Endothelial cell of umbilical vein (primary cell): Measurements from ENCODE around the gene CD63. TPM values are rescaled to one million over a fixed set of nuclear protein-coding genes. Genes with fewer than 3 reads are reported as not detected.

Experiments
- BruUV-seq: library from RNA; stranded (reverse); fragments of 400-500 nt; replicated peaks from 2 replicates; lab custom pipeline; 2021; lab: Mats Ljungman, UMichigan
- CTCF ChIA-PET: fragments of 300-600, 350-600 bp; sonication (Branson Sonifier 250); formaldehyde crosslinking; loops from one replicate; lab custom pipeline; 2021; ENCODE audit warnings: antibody characterized with exemption, inconsistent platforms; lab: Charles Lee
- POLR2A ChIA-PET: fragments of 300-600, 350-600 bp; sonication (Branson Sonifier 250); formaldehyde crosslinking; loops from one replicate; lab custom pipeline; 2021; ENCODE audit warnings: antibody characterized with exemption, inconsistent platforms; lab: Charles Lee
- DNase-seq: peaks from one replicate; pipeline ENCODE4 v3.0.0-alpha.2; 2011; ENCODE audit warnings: low read depth, low spot score
- FAIRE-seq: peaks from 2 replicates; lab custom pipeline; 2011; peaks lifted over from hg19 to GRCh38; lab: Jason Lieb, UNC
- H2AFZ ChIP-seq: 2 replicates; pipeline ENCODE4 v1.6.0; 2012; ENCODE audit warnings: low read depth, low read length, control low read depth, inconsistent platforms
- H3K27ac ChIP-seq: 2 replicates; pipeline ENCODE4 v1.5.1; 2011; ENCODE audit warnings: low read depth, mild to moderate bottlenecking, control low read depth, low read length, moderate library complexity; ENCODE audit not compliant: insufficient read depth
- H3K27me3 ChIP-seq, 2 experiments: 2 replicates each; pipeline versions ENCODE4 v1.6.0 to v1.6.1; 2011; ENCODE audit warnings: low read length in 2 of 2, mixed read lengths in 1 of 2; ENCODE audit not compliant: control insufficient read depth in 2 of 2, insufficient read depth in 2 of 2
- H3K36me3 ChIP-seq, 2 experiments: 2 replicates in 1 of 2; 3 replicates in 1 of 2; pipeline ENCODE4 v1.5.1; 2011; ENCODE audit warnings: low read length in 2 of 2, mild to moderate bottlenecking in 1 of 2, moderate library complexity in 1 of 2; ENCODE audit not compliant: control insufficient read depth in 2 of 2, insufficient read depth in 2 of 2; ENCODE audit errors: extremely low read depth in 1 of 2
- H3K4me1 ChIP-seq: 3 replicates; pipeline ENCODE4 v1.5.1; 2011; ENCODE audit warnings: mild to moderate bottlenecking, low read length; ENCODE audit not compliant: control insufficient read depth, insufficient read depth; ENCODE audit errors: extremely low read depth
- H3K4me2 ChIP-seq: 2 replicates; pipeline ENCODE4 v1.6.1; 2011; ENCODE audit warnings: low read length, control low read depth, mixed read lengths; ENCODE audit not compliant: insufficient read depth
- H3K4me3 ChIP-seq, 3 experiments: fragments of 200-600 bp in 1 of 3; sonication (generic), shearing (Covaris generic) in 1 of 3; replicated peaks in 1 of 3; 2 replicates each; pipeline ENCODE4 v1.5.1; 2011 to 2016; ENCODE audit warnings: control low read depth in 3 of 3, low read length in 3 of 3, mild to moderate bottlenecking in 2 of 3, inconsistent platforms in 1 of 3, low read depth in 1 of 3, moderate library complexity in 1 of 3; ENCODE audit not compliant: insufficient read depth in 1 of 3
- H3K79me2 ChIP-seq: 2 replicates; pipeline ENCODE4 v1.6.0; 2012; ENCODE audit warnings: low read length, inconsistent platforms; ENCODE audit not compliant: control insufficient read depth, insufficient read depth
- H3K9ac ChIP-seq: replicated peaks from 2 replicates; pipeline ENCODE3; 2011; ENCODE audit warnings: low read length, control low read depth; ENCODE audit not compliant: insufficient read depth; ENCODE audit errors: extremely low read depth
- H3K9me1 ChIP-seq: replicated peaks from 3 replicates; pipeline ENCODE4 v1.6.0; 2011; ENCODE audit warnings: mild to moderate bottlenecking, low read length; ENCODE audit not compliant: control insufficient read depth, insufficient read depth; ENCODE audit errors: extremely low read depth
- H3K9me3 ChIP-seq: replicated peaks from 2 replicates; pipeline ENCODE4 v1.5.1; 2012; ENCODE audit warnings: low read length, inconsistent platforms; ENCODE audit not compliant: control insufficient read depth, insufficient read depth
- H4K20me1 ChIP-seq: replicated peaks from 2 replicates; pipeline ENCODE3; 2011; ENCODE audit warnings: mild to moderate bottlenecking, low read length; ENCODE audit not compliant: control insufficient read depth, insufficient read depth; ENCODE audit errors: extremely low read depth
- EZH2 ChIP-seq: IDR thresholded peaks from 2 replicates; pipeline ENCODE4 v1.6.1; 2012; ENCODE audit warnings: borderline replicate concordance, low read depth, mild to moderate bottlenecking, moderate library complexity, low read length, inconsistent platforms; ENCODE audit not compliant: severe bottlenecking
- FOS ChIP-seq: IDR thresholded peaks from 2 replicates; pipeline ENCODE4 v1.6.1; 2011; ENCODE audit warnings: mild to moderate bottlenecking, low read length, moderate library complexity, borderline replicate concordance; ENCODE audit not compliant: insufficient read depth
- GATA2 ChIP-seq: IDR thresholded peaks from 2 replicates; pipeline ENCODE4 v1.7.0; 2011; ENCODE audit warnings: low read depth, mild to moderate bottlenecking, moderate library complexity, mixed read lengths, low read length; ENCODE audit not compliant: insufficient read length, insufficient read depth
- JUN ChIP-seq: IDR thresholded peaks from 2 replicates; pipeline ENCODE4 v1.6.1; 2011; ENCODE audit warnings: borderline replicate concordance, low read depth; ENCODE audit not compliant: insufficient read length, insufficient read depth
- MYC ChIP-seq: IDR thresholded peaks from one replicate; pipeline ENCODE4 v1.6.1; 2011; ENCODE audit warnings: mild to moderate bottlenecking, low read depth, low read length
- POLR2A ChIP-seq: IDR thresholded peaks from 2 replicates; pipeline ENCODE4 v1.6.1; 2012; ENCODE audit warnings: low read depth, mild to moderate bottlenecking, control low read depth, low read length
- dilution Hi-C: fragments of 300-500 bp; cut with MboI; formaldehyde crosslinking; loops from one replicate; pipeline ENCODE4 v1.15.0; 2019; ENCODE audit warnings: low sequenced_read_pairs; ENCODE audit not compliant: extremely low pct_ligation_motif_present
- intact Hi-C: fragments of 100-400 bp; cut with micrococcal nuclease; formaldehyde crosslinking; loops from one replicate; pipeline ENCODE4 v1.10.0; 2022
- polyA plus RNA-seq, 4 experiments: library from polyadenylated mRNA; depleted of rRNA in 3 of 4; stranded (reverse) in 3 of 4; unstranded in 1 of 4; fragments of >200 nt; gene quantifications; 2 replicates each; pipeline versions ENCODE4 v1.2.1 to v1.2.3, GENCODE V29; 2011 to 2012; ENCODE audit warnings: missing spikeins in 1 of 4
- total RNA-seq: library from RNA; stranded (reverse); gene quantifications from 2 replicates; pipeline ENCODE4 v1.2.3, GENCODE V29; 2021
- TF ChIP-seq, protein P1 (sequence below), 2 donors: IDR thresholded peaks; 1 replicate in 1 of 2; 2 replicates in 1 of 2; pipeline ENCODE4 v1.5.1; 2011; ENCODE audit warnings: low read length in 2 of 2, mild to moderate bottlenecking in 2 of 2, moderate library complexity in 2 of 2, control low read depth in 1 of 2, inconsistent platforms in 1 of 2, low read depth in 1 of 2; ENCODE audit not compliant: insufficient read depth in 1 of 2; ENCODE audit errors: extremely low read depth in 1 of 2
- TF ChIP-seq, protein P2 (sequence below): IDR thresholded peaks from 2 replicates; pipeline ENCODE4 v1.6.1; 2011; ENCODE audit not compliant: insufficient read depth, insufficient read length

The CD63 gene
- total and polyA plus RNA-seq, 2 donors (not counting 3 experiments of a cell fraction or from before 2014, with no cell fraction given), result 1,054 to 1,429 TPM

DNA sequence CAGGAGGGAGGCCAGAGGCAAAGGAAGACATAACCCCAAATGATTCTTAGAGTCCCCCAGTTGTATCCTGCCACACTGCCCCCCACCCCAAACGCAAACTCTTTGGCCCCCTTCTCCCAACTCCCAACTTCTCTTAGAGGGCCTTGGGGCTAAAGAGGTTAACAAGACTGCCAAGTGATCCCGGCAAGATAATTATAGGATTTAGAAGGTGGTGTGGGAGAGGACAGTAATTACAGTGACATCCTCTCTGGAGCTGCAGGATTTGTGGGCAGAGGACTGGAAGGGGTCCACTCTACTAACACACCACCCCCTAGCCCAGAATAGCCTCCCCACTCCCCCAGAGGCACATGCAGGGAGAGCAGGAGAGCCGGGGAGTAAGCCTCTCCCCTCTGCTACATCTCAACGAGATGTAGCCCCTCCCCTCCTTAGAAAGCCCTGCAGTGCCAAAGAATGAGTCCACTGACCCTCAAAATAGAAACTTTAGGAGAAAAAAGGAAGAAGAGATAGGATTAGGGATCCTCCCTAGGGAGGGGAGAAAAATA is 8.8 kb upstream of the CD63 start:
- Histone ChIP-seq H3K9me3 (no peaks in the 10 kb centered on the region), H2AFZ (peak overlapping the region; percentile 95), H3K36me3 (no peaks in the 10 kb centered on the region), H3K4me1 (peaks cover 13% of the 10 kb centered on the region), H3K9me1 (no peaks in the 10 kb centered on the region), H3K4me2 (peak overlapping the region; percentile 99), H3K9ac (no peak overlapping the region), H4K20me1 (no peaks in the 10 kb centered on the region), H3K27ac (no peak overlapping the region), H3K79me2 (no peaks in the 10 kb centered on the region), H3K4me3 (no peak overlapping the region), H3K27me3 (no peaks in the 10 kb centered on the region)
- TF ChIP-seq, protein P1, sequence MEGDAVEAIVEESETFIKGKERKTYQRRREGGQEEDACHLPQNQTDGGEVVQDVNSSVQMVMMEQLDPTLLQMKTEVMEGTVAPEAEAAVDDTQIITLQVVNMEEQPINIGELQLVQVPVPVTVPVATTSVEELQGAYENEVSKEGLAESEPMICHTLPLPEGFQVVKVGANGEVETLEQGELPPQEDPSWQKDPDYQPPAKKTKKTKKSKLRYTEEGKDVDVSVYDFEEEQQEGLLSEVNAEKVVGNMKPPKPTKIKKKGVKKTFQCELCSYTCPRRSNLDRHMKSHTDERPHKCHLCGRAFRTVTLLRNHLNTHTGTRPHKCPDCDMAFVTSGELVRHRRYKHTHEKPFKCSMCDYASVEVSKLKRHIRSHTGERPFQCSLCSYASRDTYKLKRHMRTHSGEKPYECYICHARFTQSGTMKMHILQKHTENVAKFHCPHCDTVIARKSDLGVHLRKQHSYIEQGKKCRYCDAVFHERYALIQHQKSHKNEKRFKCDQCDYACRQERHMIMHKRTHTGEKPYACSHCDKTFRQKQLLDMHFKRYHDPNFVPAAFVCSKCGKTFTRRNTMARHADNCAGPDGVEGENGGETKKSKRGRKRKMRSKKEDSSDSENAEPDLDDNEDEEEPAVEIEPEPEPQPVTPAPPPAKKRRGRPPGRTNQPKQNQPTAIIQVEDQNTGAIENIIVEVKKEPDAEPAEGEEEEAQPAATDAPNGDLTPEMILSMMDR (IDR thresholded peaks at IDR 0.05; ENCODE audit: extremely low read depth in 1 of 2, insufficient read depth in 1 of 2, low read depth in 1 of 2, low read length in 2 of 2), result no peak
- TF ChIP-seq EZH2, result no peak
- TF ChIP-seq, protein P2, sequence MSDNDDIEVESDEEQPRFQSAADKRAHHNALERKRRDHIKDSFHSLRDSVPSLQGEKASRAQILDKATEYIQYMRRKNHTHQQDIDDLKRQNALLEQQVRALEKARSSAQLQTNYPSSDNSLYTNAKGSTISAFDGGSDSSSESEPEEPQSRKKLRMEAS, result no peak
- no peak for TF ChIP-seq FOS
- no peak for TF ChIP-seq POLR2A
- TF ChIP-seq JUN, result no peak
- TF ChIP-seq GATA2, result no peak
- TF ChIP-seq MYC, result no peak
- ChIA-PET CTCF (interaction anchor here (0.8 to 8.2 kb wide), 41 partner anchors 8 to 549 kb away, joined by 3 to 151 read pairs (median 7); partner anchors contain the start of genes BLOC1S1, CD63, DNAJC14 and ORMDL2), POLR2A (interaction anchor here (0.5 to 0.9 kb wide), 3 partner anchors 7 to 425 kb away, joined by 4 to 6 read pairs (median 5); partner anchors contain the start of gene CD63)
- DNase-seq, result no peak
- no peak for FAIRE-seq
- intact Hi-C loops (loop anchor here (1.0 to 5.0 kb wide), 10 partner anchors 8 to 895 kb away; partner anchors contain the start of genes CD63, ORMDL2, PA2G4 and RPS26), dilution Hi-C loops (no loop called here)
- BruUV-seq, result no TSS peak
